ENCODE measurements around the gene LEMD1. TPM values are rescaled to one million over a fixed set of nuclear protein-coding genes. Genes with fewer than 3 reads are reported as not detected.

The LEMD1 gene
- total RNA-seq, 4 donors from 2014 or later = 1.1 to 1.4 (median 1.3) TPM; not detected in 1

GRCh38 chr1:205450448-205450847, 28.6 kb upstream of the LEMD1 start:
- Histone ChIP-seq H3K4me1 (peaks cover 13 to 68% (median 32%) of the 10 kb centered on the region in 3 donors), H3K27me3 (peaks cover 10 to 72% (median 14%) of the 10 kb centered on the region in 4 donors), H3K4me3 (no peak overlapping the region), H3K36me3 (no peaks in the 10 kb centered on the region), H3K27ac (peak overlapping the region in 3 of 4 donors; percentile 87 to 88 (median 87)), H3K9me3 (no peaks in the 10 kb centered on the region)
- intact Hi-C loops (cut with DNase I) = no loop called here
- DNase-seq = no peak
- TF ChIP-seq CTCF (IDR thresholded peaks at IDR 0.05) (peak in 1 of 6 experiments; percentile 1), POLR2A (IDR thresholded peaks at IDR 0.05) (no peak)
- 28 to 47% methylated on average over 4 of the region's 4 CpGs for WGBS, 2 donors

- Histone ChIP-seq H3K4me3 (peak overlapping the region; percentile 31 to 62 (median 48)), H3K4me1 (peaks cover 19 to 70% (median 37%) of the 10 kb centered on the region in 3 donors), H3K9me3 (no peaks in the 10 kb centered on the region), H3K27me3 (peaks cover 5 to 66% (median 9%) of the 10 kb centered on the region in 4 donors), H3K36me3 (no peaks in the 10 kb centered on the region), H3K27ac (peak overlapping the region; percentile 82 to 88 (median 87))
- DNase-seq = no peak
- TF ChIP-seq CTCF (IDR thresholded peaks at IDR 0.05) = peak in 1 of 6 experiments; percentile 2
- peak in 1 of 4 donors; percentile 42 for TF ChIP-seq POLR2A (IDR thresholded peaks at IDR 0.05)
- WGBS, 2 donors = 7 to 45% methylated on average over 5 to 6 of the region's 18 CpGs
- intact Hi-C loops (cut with DNase I) = no loop called here
Measured at GRCh38 chr1:205449750-205450443, 28.0 kb upstream of the LEMD1 start.

- TF ChIP-seq CTCF (IDR thresholded peaks at IDR 0.05) (no peak), POLR2A (IDR thresholded peaks at IDR 0.05) (no peak)
- no peaks in the 10 kb centered on the region for H3K36me3 ChIP-seq
- H3K27me3 ChIP-seq = peaks cover 0 to 60% (median 7%) of the 10 kb centered on the region in 4 donors
- DNase-seq = no peak
- H3K9me3 ChIP-seq = no peaks in the 10 kb centered on the region
- H3K27ac ChIP-seq = peak overlapping the region; percentile 82 to 88 (median 87)
- peak overlapping the region; percentile 31 to 62 (median 48) for H3K4me3 ChIP-seq
- WGBS, 2 donors = 45 to 62% methylated on average over 2 of the region's 4 CpGs
- peaks cover 22 to 76% (median 42%) of the 10 kb centered on the region in 3 donors for H3K4me1 ChIP-seq
- intact Hi-C loops (cut with DNase I) = no loop called here
Measured at GRCh38 chr1:205449254-205449749, 27.4 kb upstream of the LEMD1 start.

- Histone ChIP-seq H3K9me3 (no peaks in the 10 kb centered on the region), H3K4me3 (peak overlapping the region; percentile 31 to 62 (median 48)), H3K36me3 (no peaks in the 10 kb centered on the region), H3K27me3 (peaks cover 0 to 54% (median 4%) of the 10 kb centered on the region in 4 donors), H3K4me1 (peaks cover 22 to 79% (median 42%) of the 10 kb centered on the region in 3 donors), H3K27ac (peak overlapping the region; percentile 82 to 88 (median 87))
- TF ChIP-seq POLR2A (IDR thresholded peaks at IDR 0.05) (no peak), CTCF (IDR thresholded peaks at IDR 0.05) (no peak)
- intact Hi-C loops (cut with DNase I) = no loop called here
- WGBS, 2 donors = 40 to 42% methylated on average over 2 to 3 of the region's 6 CpGs
- DNase-seq = no peak
Measured at GRCh38 chr1:205448540-205449253, 26.8 kb upstream of the LEMD1 start.
